H1 (cell line): ENCODE results near the gene FNIP2. TPM values are rescaled to one million over a fixed set of nuclear protein-coding genes. Genes with fewer than 3 reads are reported as not detected.
A peak's percentile ranks its signal among the peaks of the same experiment; 100 is the strongest.

Source experiments
- CTCF ChIA-PET: fragments of 300-600 bp; sonication (Branson Sonifier 250); formaldehyde crosslinking; loops from one replicate; lab custom pipeline; 2021; ENCODE audit not compliant: partially characterized antibody; lab: Charles Lee
- POLR2A ChIA-PET: fragments of 300-600 bp; sonication (Branson Sonifier 250); formaldehyde crosslinking; loops from one replicate; lab custom pipeline; 2021; ENCODE audit warnings: inconsistent platforms; ENCODE audit not compliant: partially characterized antibody; lab: Charles Lee
- DNase-seq, 2 experiments: peaks; one replicate each; pipeline versions ENCODE4 v3.0.0 to v3.0.0-alpha.2; 2010 to 2022; ENCODE audit warnings: low spot score in 2 of 2, low read depth in 1 of 2, mixed read lengths in 1 of 2
- FAIRE-seq: peaks from 2 replicates; lab custom pipeline; 2011; peaks lifted over from hg19 to GRCh38; lab: Jason Lieb, UNC
- H2AFZ ChIP-seq: 2 replicates; pipeline ENCODE4 v1.8.1; 2012; ENCODE audit warnings: low read length, inconsistent platforms
- H2AK5ac ChIP-seq: 2 replicates; pipeline ENCODE4 v1.6.1; 2013; ENCODE audit warnings: low read depth, low read length
- H2BK120ac ChIP-seq: replicated peaks from 2 replicates; pipeline ENCODE3; 2013; ENCODE audit warnings: low read depth, low read length, inconsistent platforms
- H2BK12ac ChIP-seq: 2 replicates; pipeline ENCODE4 v1.6.1; 2013; ENCODE audit warnings: low read depth, low read length
- H2BK15ac ChIP-seq: 2 replicates; pipeline ENCODE4 v1.6.1; 2013; ENCODE audit warnings: low read length
- H2BK20ac ChIP-seq: 2 replicates; pipeline ENCODE4 v1.6.1; 2013; ENCODE audit warnings: low read length
- H2BK5ac ChIP-seq: 2 replicates; pipeline ENCODE4 v1.6.1; 2013; ENCODE audit warnings: low read depth, low read length
- H3K14ac ChIP-seq: 2 replicates; pipeline ENCODE4 v1.6.1; 2013; ENCODE audit warnings: inconsistent platforms; ENCODE audit not compliant: insufficient read length
- H3K18ac ChIP-seq: 2 replicates; pipeline ENCODE4 v1.6.1; 2013; ENCODE audit warnings: low read length; ENCODE audit errors: extremely low read depth
- H3K23ac ChIP-seq: 2 replicates; pipeline ENCODE4 v1.6.1; 2013; ENCODE audit warnings: inconsistent platforms; ENCODE audit not compliant: insufficient read length
- H3K23me2 ChIP-seq: 2 replicates; pipeline ENCODE4 v1.6.1; 2013; ENCODE audit warnings: low read depth, low read length
- H3K27ac ChIP-seq: 2 replicates; pipeline ENCODE4 v1.6.1; 2011; ENCODE audit warnings: low read depth, low read length, inconsistent platforms
- H3K27me3 ChIP-seq, 4 experiments: replicated peaks in 1 of 4; 1 replicate in 1 of 4; 2 replicates in 3 of 4; pipeline versions ENCODE4 v1.6.1 to v1.8.1; 2011 to 2013; ENCODE audit warnings: low read length in 3 of 4, mild to moderate bottlenecking in 3 of 4, inconsistent platforms in 2 of 4, mixed read lengths in 2 of 4, moderate library complexity in 1 of 4; ENCODE audit not compliant: control insufficient read depth in 3 of 4, insufficient read depth in 3 of 4; ENCODE audit errors: extremely low read depth in 1 of 4
- H3K36me3 ChIP-seq, 4 experiments: 2 replicates each; pipeline versions ENCODE4 v1.6.1 to v1.8.1; 2011 to 2013; ENCODE audit warnings: mild to moderate bottlenecking in 4 of 4, low read length in 3 of 4, moderate library complexity in 2 of 4, control low read depth in 1 of 4, inconsistent platforms in 1 of 4; ENCODE audit not compliant: insufficient read depth in 4 of 4, control insufficient read depth in 2 of 4
- H3K4ac ChIP-seq: replicated peaks from 2 replicates; pipeline ENCODE3; 2013; ENCODE audit warnings: low read length, low read depth, mixed read lengths, inconsistent platforms; ENCODE audit not compliant: insufficient read length
- H3K4me1 ChIP-seq, 4 experiments: replicated peaks in 1 of 4; 1 replicate in 1 of 4; 2 replicates in 3 of 4; pipeline versions ENCODE4 v1.6.1 to v1.8.1; 2011 to 2013; ENCODE audit warnings: low read length in 3 of 4, inconsistent platforms in 2 of 4, mixed read lengths in 1 of 4; ENCODE audit not compliant: insufficient read depth in 4 of 4, control insufficient read depth in 3 of 4
- H3K4me2 ChIP-seq, 2 experiments: 2 replicates each; pipeline versions ENCODE4 v1.6.1 to v1.8.1; 2011 to 2013; ENCODE audit warnings: low read depth in 2 of 2, low read length in 2 of 2, control low read depth in 1 of 2, inconsistent platforms in 1 of 2, mild to moderate bottlenecking in 1 of 2; ENCODE audit not compliant: insufficient read depth in 1 of 2
- H3K4me3 ChIP-seq, 4 experiments: fragments of 200-600, 300-600 bp in 1 of 4; sonication (generic), shearing (Covaris generic), sonication (Bioruptor Twin) in 1 of 4; 2 replicates each; pipeline versions ENCODE4 v1.5.1 to v1.8.1; 2011 to 2016; ENCODE audit warnings: low read length in 4 of 4, low read depth in 3 of 4, control low read depth in 2 of 4, inconsistent platforms in 2 of 4, mild to moderate bottlenecking in 2 of 4, mixed read lengths in 1 of 4, moderate library complexity in 1 of 4; ENCODE audit not compliant: insufficient read depth in 2 of 4; ENCODE audit errors: extremely low read depth in 1 of 4
- H3K56ac ChIP-seq: replicated peaks from 2 replicates; pipeline ENCODE3; 2013; ENCODE audit warnings: low read depth, mild to moderate bottlenecking, mixed read lengths, low read length, inconsistent platforms; ENCODE audit not compliant: insufficient read length
- H3K79me1 ChIP-seq: 2 replicates; pipeline ENCODE4 v1.6.1; 2013; ENCODE audit warnings: low read depth, low read length, control low read depth
- H3K79me2 ChIP-seq, 2 experiments: 2 replicates each; pipeline versions ENCODE4 v1.6.1 to v1.8.1; 2012 to 2013; ENCODE audit warnings: low read length in 2 of 2, mild to moderate bottlenecking in 2 of 2, inconsistent platforms in 1 of 2; ENCODE audit not compliant: insufficient read depth in 2 of 2, control insufficient read depth in 1 of 2
- H3K9ac ChIP-seq, 4 experiments: replicated peaks in 1 of 4; 1 replicate in 1 of 4; 2 replicates in 3 of 4; pipeline versions ENCODE4 v1.6.1 to v1.8.1; 2011 to 2013; ENCODE audit warnings: low read depth in 3 of 4, low read length in 3 of 4, control low read depth in 2 of 4, mild to moderate bottlenecking in 2 of 4, moderate library complexity in 2 of 4, inconsistent platforms in 1 of 4; ENCODE audit errors: extremely low read depth in 1 of 4
- H3K9me3 ChIP-seq, 2 experiments: 2 replicates each; pipeline versions ENCODE4 v1.6.1 to v1.8.1; 2012 to 2013; ENCODE audit warnings: mild to moderate bottlenecking in 2 of 2, moderate library complexity in 2 of 2, control low read depth in 1 of 2, inconsistent platforms in 1 of 2, low read depth in 1 of 2, low read length in 1 of 2, mixed read lengths in 1 of 2; ENCODE audit not compliant: insufficient read depth in 2 of 2
- H4K20me1 ChIP-seq, 2 experiments: replicated peaks in 1 of 2; 2 replicates each; pipeline versions ENCODE3 to v1.8.1; 2011 to 2013; ENCODE audit warnings: inconsistent platforms in 2 of 2, low read length in 2 of 2, mild to moderate bottlenecking in 1 of 2; ENCODE audit not compliant: insufficient read depth in 2 of 2, control insufficient read depth in 1 of 2
- H4K5ac ChIP-seq: 2 replicates; pipeline ENCODE4 v1.6.1; 2013; ENCODE audit warnings: low read length, low read depth, mixed read lengths, inconsistent platforms; ENCODE audit not compliant: insufficient read length
- H4K8ac ChIP-seq: 2 replicates; pipeline ENCODE4 v1.8.0; 2013; ENCODE audit warnings: mild to moderate bottlenecking, moderate library complexity, low read length, inconsistent platforms; ENCODE audit not compliant: insufficient read depth; ENCODE audit errors: extremely low read depth
- H4K91ac ChIP-seq: replicated peaks from 2 replicates; pipeline ENCODE3; 2013; ENCODE audit warnings: low read length, mixed read lengths, inconsistent platforms; ENCODE audit not compliant: insufficient read length
- CHD2 ChIP-seq: IDR thresholded peaks from 2 replicates; pipeline ENCODE4 v1.6.1; 2012; ENCODE audit warnings: low read length, improper control_type of control experiment
- KDM1A ChIP-seq: fragments of 200-600, 300-600 bp; sonication (generic); IDR thresholded peaks from 2 replicates; pipeline ENCODE4 v1.7.1; 2016; ENCODE audit warnings: mild to moderate bottlenecking, low read length, borderline replicate concordance
- MAX ChIP-seq: IDR thresholded peaks from 2 replicates; pipeline ENCODE4 v1.6.1; 2012; ENCODE audit warnings: inconsistent platforms
- POLR2AphosphoS5 ChIP-seq: IDR thresholded peaks from 2 replicates; pipeline ENCODE4 v1.6.1; 2011; ENCODE audit warnings: low read depth, low read length
- SRF ChIP-seq: IDR thresholded peaks from 2 replicates; pipeline ENCODE4 v1.6.1; 2011; ENCODE audit warnings: mild to moderate bottlenecking, low read depth, low read length, moderate library complexity
- WGBS, 2 experiments: shearing (Covaris generic) in 1 of 2; methylation state at CpG; one replicate each; pipeline versions ENCODE4 v1.1.6 to v1.1.7; 2013 to 2015; ENCODE audit warnings: low lambda C conversion rate in 2 of 2, mixed read lengths in 2 of 2, inconsistent platforms in 1 of 2, low coverage in 1 of 2, missing lambda C conversion rate in 1 of 2; ENCODE audit not compliant: insufficient replicate concordance in 2 of 2, insufficient coverage in 1 of 2, insufficient read length in 1 of 2; ENCODE audit errors: extremely low coverage in 1 of 2, missing lambda C conversion rate in 1 of 2; 5-methylcytosine and 5-hydroxymethylcytosine counted together
- polyA plus RNA-seq, 7 experiments: library from polyadenylated mRNA; depleted of rRNA in 3 of 7; stranded (reverse) in 5 of 7; unstranded in 2 of 7; fragments of >200 nt in 5 of 7; fragments of 200-250 nt in 2 of 7; gene quantifications; 1 replicate in 5 of 7; 2 replicates in 1 of 7; 4 replicates in 1 of 7; pipeline versions ENCODE4 v1.2.1 to v1.2.3, GENCODE V29; 2011 to 2013; ENCODE audit warnings: missing spikeins in 2 of 7, mixed read lengths in 2 of 7
- total RNA-seq: library from RNA; stranded (reverse); fragmentation: NEBNext Ultra II Directional; extraction: Animal tissue kit (Norgen Biotek cat#: 25700); gene quantifications from 2 replicates; pipeline ENCODE4 v1.2.1, GENCODE V29; 2021

Gene FNIP2
- total and polyA plus RNA-seq, 2 of the 8 experiments (the other 6 are each of a cell fraction or from before 2014, with no cell fraction given): 4.0 to 13.0 TPM

GRCh38 chr4:158767451-158767850, 1.4 kb upstream of the FNIP2 start:
- Histone ChIP-seq H3K36me3 (no peaks in the 10 kb centered on the region), H3K18ac (no peak overlapping the region), H3K4me2 (peak overlapping the region in 1 of 2 experiments; percentile 76; a peak in 1 of 4 replicates), H3K4me1 (peaks cover 0 to 5% (median 0%) of the 10 kb centered on the region in 4 experiments; a peak in 2 of 7 replicates), H4K20me1 (peaks cover 0 to 2% of the 10 kb centered on the region in 2 experiments), H2BK120ac (no peak overlapping the region), H3K27ac (no peak overlapping the region), H3K4ac (no peak overlapping the region), H3K9me3 (no peaks in the 10 kb centered on the region), H3K79me1 (0 out of 2 replicates have a peak, but pooled peaks cover 2% of the 10 kb centered on the region), H2BK12ac (no peak overlapping the region), H3K79me2 (peaks cover 0 to 5% of the 10 kb centered on the region in 2 experiments; a peak in 1 of 4 replicates), H2AK5ac (no peak overlapping the region), H3K27me3 (no peaks in the 10 kb centered on the region; a peak in 1 of 7 replicates), H3K56ac (no peak overlapping the region), H2BK20ac (no peak overlapping the region), H3K14ac (no peak overlapping the region), H3K23ac (no peak overlapping the region), H2BK15ac (no peak overlapping the region), H2BK5ac (no peak overlapping the region), H3K4me3 (no peak overlapping the region; a peak in 1 of 8 replicates), H4K91ac (no peak overlapping the region), H2AFZ (no peak overlapping the region), H3K9ac (no peak overlapping the region), H4K8ac (no peak overlapping the region), H3K23me2 (peaks cover 8% of the 10 kb centered on the region), H4K5ac (no peak overlapping the region)
- 41% methylated on average over 2 of the region's 2 CpGs; no CpG with 5 or more reads in 1 of the 2 experiments for WGBS, 2 experiments
- ChIA-PET CTCF (no interaction called here), POLR2A (no interaction called here)
- no peak for DNase-seq
- no peak for FAIRE-seq
- TF ChIP-seq KDM1A (no peak), MAX (no peak), POLR2AphosphoS5 (no peak), SRF (no peak), CHD2 (no peak)
